GM21367 (cell line): ENCODE measurements around the gene CPB1.

ENCODE experiments used
- ATAC-seq: cut with Tn5 transposase; IDR thresholded peaks from one replicate; pipeline ENCODE4 v1.9.1; 2021; ENCODE audit not compliant: unreplicated experiment

Gene CPB1

DNA sequence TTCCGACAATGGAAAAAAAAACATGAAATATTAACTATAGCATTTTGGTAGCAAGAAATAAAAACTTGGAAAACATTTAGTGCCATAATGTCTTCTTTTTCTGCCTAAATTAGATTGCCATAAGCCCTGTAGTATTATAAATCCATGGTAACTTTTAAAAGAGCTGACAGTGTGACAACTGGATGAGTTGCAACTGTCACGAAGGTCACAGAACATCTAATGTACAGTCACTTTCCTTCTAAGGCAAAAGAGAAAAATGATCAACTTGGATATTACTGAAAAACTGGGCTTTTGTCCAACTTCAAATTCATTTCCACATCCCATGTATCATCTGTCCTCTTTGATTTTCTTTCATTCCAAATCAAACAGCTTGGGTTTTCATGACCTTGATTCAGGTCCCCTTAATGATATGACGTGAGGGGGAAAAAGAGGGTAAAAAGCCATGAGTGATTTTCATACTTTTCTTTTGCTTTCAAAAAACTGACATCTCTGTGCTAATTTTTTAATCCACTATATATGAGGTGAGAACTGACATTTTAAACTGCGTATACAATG, 602 bp downstream of the CPB1 start:
- no peak for ATAC-seq

DNA sequence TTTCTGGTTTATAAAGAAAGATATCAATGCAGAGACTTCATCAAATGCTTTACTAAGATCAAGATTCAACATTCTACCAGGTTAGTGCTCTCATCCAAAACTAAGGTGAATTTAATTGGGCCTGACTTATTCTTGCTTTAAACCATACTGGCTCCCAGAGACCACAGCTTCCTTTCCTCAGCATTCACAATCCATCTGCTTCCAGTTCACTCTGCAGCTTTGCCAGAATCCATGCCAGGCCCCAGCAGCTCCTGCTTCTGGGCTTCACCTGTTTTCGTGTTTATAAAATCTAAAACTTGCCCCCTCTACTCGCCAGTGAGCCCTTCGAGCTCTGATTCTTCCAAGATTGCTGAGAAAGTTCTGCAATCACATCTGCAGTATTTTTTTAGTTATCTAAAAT, 2.3 kb downstream of the CPB1 start:
- no peak for ATAC-seq

DNA sequence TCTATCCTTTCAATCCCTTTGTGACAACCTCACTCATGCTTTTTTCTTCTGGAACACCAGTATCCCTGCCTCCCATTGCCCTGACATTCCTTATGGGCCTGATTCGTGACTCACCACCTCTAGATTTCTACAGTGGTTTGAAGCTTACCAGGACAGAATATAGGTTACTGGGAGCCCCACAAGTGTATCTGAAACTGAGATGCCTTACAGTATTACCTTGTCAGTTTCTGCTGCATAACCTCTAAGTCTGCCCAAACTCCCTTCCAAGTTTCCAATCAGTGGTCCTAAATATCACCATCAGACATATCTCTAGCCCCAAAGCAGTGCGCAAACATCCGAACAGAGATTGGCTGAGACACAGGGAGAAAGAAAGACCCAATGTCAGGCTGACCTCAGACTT, 5.6 kb downstream of the CPB1 start:
- ATAC-seq = no peak

DNA sequence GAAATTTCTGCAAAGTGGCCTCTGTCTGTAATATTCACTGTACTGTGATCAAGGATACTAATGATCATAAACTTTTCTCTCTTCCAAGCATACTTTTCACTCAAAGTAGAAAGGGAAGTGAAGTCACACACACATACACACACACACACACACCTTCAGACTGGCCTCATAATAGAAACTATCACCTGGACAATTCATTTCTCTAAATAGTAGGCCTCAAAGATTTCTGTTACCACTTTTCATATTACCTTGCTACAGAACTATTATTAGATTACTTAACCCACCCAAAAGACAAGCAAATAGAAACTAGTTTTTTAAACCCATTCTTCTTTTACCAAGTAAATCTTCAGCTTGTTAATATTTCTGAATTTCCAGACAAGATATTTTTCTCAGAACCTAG, 12.2 kb downstream of the CPB1 start:
- peak; percentile 62 for ATAC-seq

DNA sequence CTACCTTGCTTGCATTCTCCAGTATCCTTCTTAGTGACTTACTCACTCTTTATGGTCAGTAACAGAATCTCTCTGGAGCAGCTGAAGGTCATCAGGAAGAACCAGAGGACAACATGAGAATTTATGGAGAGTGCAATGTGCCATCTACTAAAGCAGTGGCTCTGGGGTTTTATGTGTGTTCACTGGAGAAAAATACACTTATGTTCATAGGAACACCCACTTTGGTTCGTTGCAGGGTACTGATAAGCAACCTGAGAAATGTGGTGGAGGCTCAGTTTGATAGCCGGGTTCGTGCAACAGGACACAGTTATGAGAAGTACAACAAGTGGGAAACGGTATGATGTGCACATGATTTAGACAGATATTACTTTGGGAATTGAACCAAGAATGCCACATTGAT, 12.8 kb downstream of the CPB1 start:
- no peak for ATAC-seq

DNA sequence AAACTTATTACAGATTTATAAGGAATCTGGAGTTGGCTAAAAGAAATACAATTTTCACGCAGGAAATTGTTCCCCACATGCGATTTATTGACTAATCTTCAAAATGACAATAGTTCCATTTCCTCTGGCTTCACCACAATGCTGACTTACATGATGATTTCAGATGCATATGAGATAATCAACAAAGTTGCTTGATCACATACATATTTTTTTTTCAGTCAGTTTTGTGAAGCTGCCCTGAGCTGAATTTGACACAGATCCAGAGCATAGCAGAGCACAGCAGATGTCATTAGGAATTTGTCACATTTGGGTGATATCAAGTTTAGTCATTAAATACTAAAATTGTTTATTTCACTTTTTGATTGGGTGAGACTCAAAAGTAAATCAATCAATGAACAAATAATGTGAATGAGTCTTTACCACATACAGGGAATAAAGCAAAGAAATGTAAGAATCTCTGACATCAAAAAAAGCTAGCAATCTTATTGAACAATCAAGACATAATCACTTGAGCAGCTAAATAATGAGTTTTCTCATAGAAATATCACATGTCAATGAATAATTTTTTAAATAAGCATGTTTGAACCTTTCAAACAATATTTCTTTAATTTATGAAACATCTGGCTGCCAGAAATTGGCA, 18.3 kb downstream of the CPB1 start:
- ATAC-seq = no peak

DNA sequence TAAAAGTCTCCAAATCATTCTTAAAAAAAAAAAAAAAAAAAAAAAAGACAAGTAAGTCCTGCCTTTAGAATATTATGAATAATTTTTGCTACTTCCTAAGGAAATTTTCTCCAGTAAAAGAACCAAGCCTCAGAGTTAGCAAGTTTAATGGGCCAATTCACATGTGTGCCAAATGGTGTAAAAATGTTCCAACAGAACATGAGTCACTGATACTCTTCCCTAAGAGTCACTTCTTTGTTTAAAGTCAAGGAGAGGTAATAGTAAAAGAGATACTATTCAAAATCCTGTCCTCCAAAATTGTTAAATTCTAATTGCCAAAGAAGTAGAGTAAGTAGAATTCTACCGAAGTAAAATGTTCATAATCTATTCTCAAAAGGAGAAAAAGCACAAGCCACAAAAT, 19.7 kb downstream of the CPB1 start:
- no peak for ATAC-seq

DNA sequence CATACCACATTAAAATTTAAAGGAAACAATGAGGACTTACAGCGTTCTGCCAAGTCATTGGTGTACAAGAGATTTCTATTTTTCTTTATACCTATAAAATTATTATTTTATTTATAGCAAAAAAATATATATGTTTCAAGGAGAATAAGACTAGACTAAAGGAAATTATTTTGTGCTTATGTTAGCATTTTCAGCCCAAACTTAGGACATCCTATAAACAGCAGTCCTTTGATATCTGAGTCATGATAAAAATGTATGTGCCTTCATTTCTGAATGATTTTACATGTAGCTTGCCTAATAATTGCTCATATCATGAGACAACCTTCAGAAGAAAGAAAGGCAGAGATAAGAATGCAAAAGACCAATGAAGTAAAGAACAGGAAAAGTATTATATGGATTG, 20.8 kb downstream of the CPB1 start:
- no peak for ATAC-seq

DNA sequence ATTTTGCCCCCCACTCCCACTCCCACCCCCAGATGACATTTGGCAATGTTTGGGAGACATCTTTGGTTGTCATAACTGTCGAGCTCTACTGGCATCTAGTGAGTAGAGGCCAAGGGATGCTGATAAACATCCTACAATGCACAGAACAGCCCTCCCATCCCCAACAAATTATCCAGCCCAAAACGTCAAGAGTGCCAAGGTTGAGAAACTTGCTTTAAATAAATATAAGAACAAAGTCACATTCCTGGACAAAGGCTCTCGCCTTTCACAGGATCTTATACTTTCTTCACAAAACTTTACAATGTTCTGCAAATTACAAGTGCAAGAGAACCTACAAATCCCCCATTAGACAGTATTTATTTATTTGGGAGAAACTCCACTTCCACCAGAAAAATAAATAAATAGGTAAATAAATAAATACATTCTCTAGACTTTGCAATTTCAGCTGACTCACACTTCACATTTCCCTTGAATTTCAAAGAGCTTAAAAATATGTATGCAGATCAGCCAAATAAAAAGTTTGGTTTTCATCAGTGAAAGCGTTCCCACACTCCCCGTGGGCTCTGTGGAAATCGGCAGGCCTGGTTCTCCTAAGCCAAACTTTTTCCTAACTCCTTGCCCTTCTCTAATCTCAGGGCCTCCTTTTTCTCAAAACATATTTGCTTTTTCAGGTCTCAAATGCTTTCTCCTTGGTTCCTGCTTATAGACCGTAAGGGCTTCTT, 24.8 kb downstream of the CPB1 start:
- no peak for ATAC-seq

DNA sequence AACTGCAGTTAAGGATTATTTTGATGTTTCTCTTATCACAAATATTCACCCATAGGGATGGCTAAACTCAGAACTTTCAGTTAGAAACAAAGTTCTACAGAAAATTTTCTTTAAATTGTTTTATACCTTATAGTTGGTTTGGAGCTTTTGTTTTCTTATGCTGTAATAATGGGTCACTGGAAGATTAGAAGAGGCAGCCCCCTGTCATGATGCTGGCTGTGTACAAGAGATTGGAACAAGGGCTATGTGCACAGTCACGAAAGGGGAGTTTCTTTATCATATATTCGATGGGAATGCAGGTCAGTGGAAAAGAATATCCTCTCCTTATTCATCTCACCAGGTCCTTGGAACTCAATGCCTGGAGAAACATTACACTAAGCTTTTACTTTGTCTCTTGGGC, 25.5 kb downstream of the CPB1 start:
- no peak for ATAC-seq

DNA sequence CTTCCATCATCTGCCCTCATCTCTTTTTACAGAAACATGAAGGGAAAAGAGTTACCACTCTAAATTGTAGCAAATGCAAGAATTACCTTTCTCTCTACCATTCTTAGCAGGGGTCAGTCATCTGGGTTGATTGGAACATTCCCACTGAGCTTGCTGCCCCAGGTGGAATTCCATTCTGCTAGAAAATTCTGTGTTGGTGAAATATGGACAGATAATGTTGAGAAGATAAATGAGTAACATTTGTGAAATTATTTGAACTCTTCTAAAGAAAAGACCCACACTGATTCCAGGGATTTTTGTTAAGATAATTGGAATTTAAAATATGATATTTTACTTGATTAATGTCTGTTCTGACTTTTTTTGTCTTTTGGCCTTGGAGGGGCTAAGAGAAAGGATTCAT, 26.4 kb downstream of the CPB1 start:
- no peak for ATAC-seq

DNA sequence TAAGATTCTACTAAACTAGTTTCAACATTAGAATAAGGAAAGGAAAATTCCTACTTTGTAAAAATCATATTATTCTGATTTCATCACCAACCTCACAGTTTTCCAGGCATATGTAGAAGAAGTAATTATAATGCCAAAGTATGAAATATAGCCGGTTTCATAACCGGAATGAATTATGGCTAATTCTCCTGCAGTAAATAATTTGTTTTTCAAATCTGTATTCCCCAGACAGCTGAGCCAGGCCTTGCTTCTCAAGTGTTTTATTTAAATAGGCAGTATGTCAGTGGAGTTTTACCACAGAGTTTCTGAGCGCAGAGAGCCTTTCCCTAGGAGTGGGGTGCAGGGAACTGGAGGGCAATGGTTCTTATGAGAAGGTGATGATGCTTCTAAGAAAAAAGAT, 28.8 kb downstream of the CPB1 start:
- ATAC-seq = no peak

DNA sequence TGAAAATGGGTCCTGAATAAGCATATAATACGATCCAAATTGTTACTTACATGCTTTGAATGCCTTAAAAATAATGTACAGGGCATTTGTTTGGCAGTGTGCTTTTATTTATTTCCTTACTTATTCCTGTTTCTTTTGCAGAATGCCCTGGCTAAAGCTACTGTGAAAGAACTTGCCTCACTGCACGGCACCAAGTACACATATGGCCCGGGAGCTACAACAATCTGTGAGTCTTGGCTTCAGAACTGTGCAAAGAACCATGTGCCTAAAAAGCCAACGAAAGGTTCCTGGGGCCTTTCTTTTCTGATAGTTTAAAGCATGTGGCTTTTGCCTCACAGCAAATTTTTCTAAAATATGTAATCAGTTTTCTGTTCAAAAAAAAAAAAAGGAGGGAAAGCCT, 29.7 kb downstream of the CPB1 start:
- ATAC-seq = no peak

DNA sequence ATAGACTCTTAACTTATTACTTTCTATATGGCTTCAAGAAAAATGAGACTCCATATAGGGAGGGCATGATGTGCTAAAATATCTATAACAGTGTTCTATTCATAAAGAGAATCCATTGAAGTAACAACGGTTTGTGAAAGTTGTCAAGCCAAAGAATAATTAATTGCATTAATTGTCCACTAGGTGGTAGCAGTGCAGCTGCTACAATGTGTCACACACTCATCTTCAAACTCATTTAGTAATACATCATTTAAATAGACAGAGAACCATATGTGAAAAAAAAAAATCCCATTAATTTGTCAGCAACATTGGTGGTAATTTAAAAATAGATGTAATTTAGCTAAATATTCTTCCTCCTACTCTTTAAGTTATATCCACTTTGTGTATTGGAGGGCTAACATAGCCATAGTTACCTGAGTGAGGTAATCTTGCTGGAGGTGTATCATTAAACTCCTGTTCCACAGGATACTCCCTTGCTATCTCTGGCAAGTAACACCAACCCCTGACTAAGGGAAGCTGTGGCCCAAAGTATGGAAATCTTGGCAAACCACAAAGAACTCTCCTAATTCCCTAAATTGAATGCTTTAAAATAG, 33.8 kb downstream of the CPB1 start:
- peak; percentile 80 for ATAC-seq

DNA sequence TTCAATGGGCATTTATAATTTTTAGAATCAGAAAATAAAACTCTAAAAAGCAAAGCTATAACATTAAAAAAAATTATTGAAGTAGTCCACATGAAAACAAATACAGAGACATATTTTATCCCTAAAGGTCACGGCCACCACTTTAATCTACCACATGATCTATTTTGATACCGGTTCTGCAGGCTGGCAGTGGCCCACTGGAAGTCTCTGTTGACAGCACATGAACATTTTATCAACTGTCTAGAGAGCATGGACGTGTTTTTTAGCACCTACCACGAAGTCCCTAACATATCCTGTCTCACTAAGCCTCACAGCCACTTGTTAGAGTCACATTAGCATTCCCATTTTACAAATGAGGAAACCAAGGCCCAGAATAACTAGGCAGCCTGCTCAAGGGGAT, 35.7 kb downstream of the CPB1 start:
- no peak for ATAC-seq

DNA sequence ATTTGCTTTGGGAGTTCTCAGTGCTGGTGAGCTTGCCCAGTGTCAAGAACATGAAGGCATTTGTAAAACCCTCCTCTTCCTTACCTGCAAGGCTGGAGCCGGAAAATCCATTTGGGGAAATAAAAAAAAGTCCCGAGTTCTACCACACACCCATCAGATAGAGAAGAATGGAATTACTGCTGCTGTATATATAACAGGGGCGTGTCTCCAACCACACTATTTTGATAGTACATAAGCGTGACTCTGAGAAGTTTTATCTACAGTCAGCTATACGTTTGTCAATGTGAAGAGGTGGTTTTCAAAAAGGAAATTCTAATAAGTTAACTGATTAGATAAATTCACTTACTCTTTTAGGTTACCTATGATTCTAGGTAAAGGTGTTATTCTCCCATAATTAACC, 36.2 kb downstream of the CPB1 start:
- ATAC-seq = no peak

DNA sequence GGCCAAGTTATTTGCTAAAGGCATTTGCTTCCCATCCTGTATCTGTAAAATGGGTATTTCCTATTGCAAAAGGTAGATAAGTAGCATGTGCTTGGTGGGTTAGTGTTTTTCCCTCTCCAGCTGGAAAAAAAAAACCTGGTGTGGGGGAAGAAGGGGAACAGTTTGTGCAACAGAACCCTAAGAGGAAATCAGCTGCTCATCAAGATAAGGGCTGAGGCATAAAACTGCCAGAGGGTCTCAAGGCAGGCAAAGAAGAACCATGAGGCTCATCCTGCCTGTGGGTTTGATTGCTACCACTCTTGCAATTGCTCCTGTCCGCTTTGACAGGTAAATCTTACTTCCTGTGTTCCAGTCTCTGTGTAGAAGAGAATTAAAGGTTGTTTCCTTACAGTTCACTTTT, 37.4 kb downstream of the CPB1 start, which contains the start of gene CPA3:
Gene CPA3 (plus strand): TSS at position 248 of the 400 bp plus-strand sequence. CDS start 12 bp downstream, at position 260.
- ATAC-seq = no peak

DNA sequence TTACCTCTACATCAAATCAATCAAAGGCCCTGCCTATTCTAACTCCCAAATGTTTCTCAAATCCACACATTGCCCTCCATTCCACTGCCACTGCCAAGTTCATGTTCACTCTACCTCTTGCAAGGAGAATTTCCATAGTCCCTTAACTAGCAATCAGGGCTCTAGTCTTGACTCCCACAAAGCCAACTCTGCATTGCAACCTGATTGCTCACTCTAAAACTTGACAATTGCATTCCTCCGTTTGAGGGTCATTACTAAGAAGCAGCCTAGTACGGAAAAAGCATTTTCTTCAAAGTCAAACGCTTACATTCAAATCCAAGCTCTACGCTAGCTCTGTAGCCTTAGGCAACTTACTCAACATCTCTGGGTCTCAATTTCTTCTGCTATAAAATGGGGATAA, 38.6 kb downstream of the CPB1 start:
- ATAC-seq = no peak

DNA sequence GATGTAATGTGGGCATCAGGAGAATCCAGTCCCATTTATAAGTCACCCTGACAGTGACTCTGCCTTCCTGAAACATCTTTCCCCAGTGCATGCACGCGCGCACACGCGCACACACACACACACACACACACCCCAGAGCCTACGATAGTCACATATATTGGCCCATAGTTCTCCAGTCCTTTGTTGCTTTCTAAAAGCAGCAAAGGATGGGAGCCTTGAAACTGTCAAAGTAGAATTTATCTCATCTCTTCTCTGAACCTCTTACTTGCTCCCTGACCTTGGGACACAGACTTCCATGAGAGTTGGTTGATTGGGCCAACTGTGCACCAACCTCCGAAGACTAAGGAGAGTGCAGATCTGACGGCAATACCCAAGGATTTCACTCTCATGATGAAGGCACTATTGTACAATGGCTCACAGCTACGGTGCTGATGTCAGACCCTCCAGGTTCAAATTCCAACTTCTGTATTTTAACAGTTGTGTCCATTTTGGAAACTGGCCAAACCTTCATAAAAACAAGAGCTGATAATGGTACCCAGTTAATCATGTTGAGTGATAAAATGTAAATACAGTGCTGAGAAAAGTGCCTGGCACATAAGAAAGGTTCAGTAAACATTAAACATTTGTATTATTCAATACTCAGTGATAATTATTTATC, 45.8 kb downstream of the CPB1 start:
- no peak for ATAC-seq

DNA sequence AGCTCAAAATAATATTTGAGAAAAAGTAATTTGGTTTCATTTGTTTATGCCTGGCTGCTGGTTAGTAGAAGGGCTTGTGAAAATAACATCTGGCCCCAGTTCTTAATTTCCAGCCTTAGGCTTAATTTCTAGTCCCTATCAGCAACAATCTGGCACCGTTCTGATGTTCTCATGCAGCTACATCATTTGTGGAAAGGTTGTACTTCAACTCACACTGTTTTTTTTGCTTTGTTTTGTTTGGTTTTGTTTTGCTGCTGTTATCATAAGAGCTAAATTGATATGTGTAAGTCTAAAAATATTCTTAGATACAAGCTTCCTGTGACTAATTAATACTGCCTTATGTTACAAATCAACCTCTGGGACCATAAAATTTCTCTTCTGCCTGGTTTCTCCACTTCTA, 46.4 kb downstream of the CPB1 start:
- ATAC-seq = no peak

DNA sequence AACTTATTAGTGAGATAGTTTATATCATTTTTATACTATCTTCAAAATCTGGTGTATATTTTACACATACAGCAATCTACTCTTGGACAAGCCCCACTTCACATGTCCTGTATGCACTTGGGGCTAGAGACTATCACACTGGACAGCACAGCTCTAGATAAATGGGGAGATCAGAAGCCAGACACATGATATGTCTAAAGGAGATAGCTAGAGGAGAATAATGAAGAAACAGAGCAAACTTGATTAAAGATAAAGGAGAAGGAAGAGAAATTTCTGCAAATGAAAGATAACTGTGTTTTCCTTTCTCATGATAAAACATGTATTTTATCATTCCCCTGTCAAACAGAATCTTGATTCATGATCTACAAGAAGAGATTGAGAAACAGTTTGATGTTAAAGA, 50.5 kb downstream of the CPB1 start:
- ATAC-seq = no peak

DNA sequence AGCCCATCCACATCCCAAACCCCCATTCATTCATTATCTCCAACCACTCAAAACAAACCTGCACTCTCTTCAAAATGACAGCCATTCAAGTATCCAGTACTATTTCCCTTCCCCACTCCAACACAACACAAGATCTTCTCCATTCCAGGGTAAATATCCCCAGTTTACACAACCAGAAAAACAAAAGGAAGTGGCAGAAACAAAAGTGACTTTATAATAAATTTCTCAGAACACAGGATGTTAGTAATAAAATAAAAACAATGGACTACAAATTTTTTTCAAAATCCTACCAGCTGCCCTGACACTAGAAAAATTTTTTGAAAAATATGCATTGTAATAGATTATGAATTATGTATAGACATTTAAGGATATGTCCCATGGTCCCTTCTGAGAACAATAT, 51.6 kb downstream of the CPB1 start:
- ATAC-seq = no peak
